Neural progenitor cell (in vitro differentiated cells): ENCODE data around the gene CCDC78.

Experiments used
- CTCF ChIP-seq: fragments of 200-600 bp; sonication (generic); IDR thresholded peaks from 2 replicates; pipeline ENCODE4 v1.5.1; 2017; ENCODE audit warnings: antibody characterized with exemption, mild to moderate bottlenecking
- EZH2 ChIP-seq: fragments of 200-600 bp; sonication (generic); IDR thresholded peaks from 2 replicates; pipeline ENCODE4 v1.6.1; 2017; ENCODE audit warnings: antibody characterized with exemption, mild to moderate bottlenecking, moderate library complexity

- TF ChIP-seq CTCF (peak; percentile 78), EZH2 (no peak)
Measured at GRCh38 chr16:745739-746138, 19.5 kb upstream of the CCDC78 start.
